Transverse colon (tissue), 4 donors: Measurements from ENCODE around the gene FAAH2. TPM values are rescaled to one million over a fixed set of nuclear protein-coding genes. Genes with fewer than 3 reads are reported as not detected.

Source experiments
- DNase-seq: peaks from one replicate; pipeline ENCODE4 v3.0.0-alpha.2; 2019
- H3K27ac ChIP-seq, 4 donors: fragments of 200-600 bp; sonication (generic); 2 replicates each; pipeline ENCODE4 v1.5.1; 2016 to 2018; ENCODE audit warnings: inconsistent platforms in 4 of 4
- H3K27me3 ChIP-seq: fragments of 200-600 bp; sonication (generic); 2 replicates; pipeline ENCODE4 v1.5.1; 2017; ENCODE audit warnings: inconsistent platforms
- H3K36me3 ChIP-seq, 4 donors: fragments of 200-600 bp; sonication (generic); 2 replicates each; pipeline ENCODE4 v1.5.1; 2017 to 2019; ENCODE audit warnings: inconsistent platforms in 4 of 4
- H3K4me1 ChIP-seq, 4 donors: fragments of 200-600 bp; sonication (generic); 2 replicates each; pipeline ENCODE4 v1.5.1; 2017 to 2020; ENCODE audit warnings: inconsistent platforms in 4 of 4
- H3K4me3 ChIP-seq, 4 donors: fragments of 200-600 bp; sonication (generic); 1 replicate in 1 of 4; 2 replicates in 3 of 4; pipeline versions ENCODE4 v1.5.1 to v1.6.1; 2017 to 2019; ENCODE audit warnings: inconsistent platforms in 4 of 4
- H3K9me3 ChIP-seq, 2 donors: fragments of 200-600 bp; sonication (generic); 2 replicates each; pipeline ENCODE4 v1.5.1; 2017 to 2019; ENCODE audit warnings: inconsistent platforms in 2 of 2
- EP300 ChIP-seq: sonication (generic); formaldehyde crosslinking; IDR thresholded peaks from one replicate; pipeline ENCODE4 v1.6.1; 2017; ENCODE audit warnings: antibody characterized with exemption, low read depth
- POLR2A ChIP-seq: fragments of 450-650 bp; IDR thresholded peaks from one replicate; pipeline ENCODE4 v1.6.1; 2016; ENCODE audit warnings: antibody characterized with exemption, mild to moderate bottlenecking, moderate library complexity
- POLR2AphosphoS5 ChIP-seq, 3 donors: sonication (generic); formaldehyde crosslinking; IDR thresholded peaks; one replicate each; pipeline ENCODE4 v1.6.1; 2016; ENCODE audit warnings: antibody characterized with exemption in 3 of 3
- WGBS, 2 donors: methylation state at CpG; one replicate each; pipeline ENCODE4 v1.1.5; 2018; ENCODE audit warnings: low coverage in 1 of 2; 5-methylcytosine and 5-hydroxymethylcytosine counted together
- in situ Hi-C, 4 donors: fragments of 200-750 bp; cut with MboI; loops; one replicate each; pipeline versions ENCODE4 v1.15.0 to v1.15.1; 2017; ENCODE audit warnings: low sequenced_read_pairs in 3 of 4, low pct_ligation_motif_present in 1 of 4, low pct_unique_long_range_greater_than_20kb in 1 of 4
- intact Hi-C: fragments of 100-400 bp; cut with DNase I; formaldehyde crosslinking; loops from one replicate; pipeline ENCODE4 v1.15.1; 2023; ENCODE audit warnings: low total_unique reads
- total RNA-seq, 4 donors: library from RNA; depleted of rRNA; stranded (reverse); fragments of >200 nt; gene quantifications; one replicate each; pipeline ENCODE4 v1.1.0, GENCODE V29; 2016
- TF ChIP-seq, protein P1 (sequence below), 5 experiments: fragments of 200-600 bp in 3 of 5; fragments of 450-650 bp in 2 of 5; sonication (generic) in 3 of 5; IDR thresholded peaks; 1 replicate in 2 of 5; 2 replicates in 3 of 5; pipeline ENCODE4 v1.5.1; 2016 to 2017; ENCODE audit warnings: antibody characterized with exemption in 5 of 5, inconsistent platforms in 3 of 5, mild to moderate bottlenecking in 2 of 5, moderate library complexity in 1 of 5

Gene FAAH2
- total RNA-seq, 4 donors from 2014 or later = 12.0 to 16.2 (median 14.5) TPM; not detected in 1

DNA sequence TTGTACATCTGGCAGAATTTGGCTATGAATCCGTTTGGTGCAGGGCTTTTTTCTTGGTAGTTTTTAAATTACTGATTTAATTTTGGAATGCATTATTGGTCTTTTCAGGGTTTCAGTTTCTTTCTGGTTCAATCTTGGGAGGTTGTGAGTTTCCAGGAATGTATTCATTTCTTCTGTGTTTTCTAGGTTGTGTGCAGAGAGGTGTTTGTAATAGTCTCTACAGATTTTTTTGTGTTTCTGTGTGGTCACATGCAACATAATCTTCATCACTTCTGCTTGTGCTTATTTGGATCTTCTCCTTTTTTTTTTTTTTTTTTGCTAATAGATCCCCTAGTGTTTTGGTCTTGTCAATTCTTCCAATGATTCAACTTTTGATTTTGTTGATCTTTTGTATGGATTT, 77.6 kb downstream of the FAAH2 start:
- H3K27me3 ChIP-seq = no peaks in the 10 kb centered on the region
- no peak overlapping the region for H3K27ac ChIP-seq
- H3K4me1 ChIP-seq = no peaks in the 10 kb centered on the region
- TF ChIP-seq EP300 (no peak), POLR2AphosphoS5 (IDR thresholded peaks at IDR 0.05) (no peak), POLR2A (no peak)
- TF ChIP-seq, protein P1, sequence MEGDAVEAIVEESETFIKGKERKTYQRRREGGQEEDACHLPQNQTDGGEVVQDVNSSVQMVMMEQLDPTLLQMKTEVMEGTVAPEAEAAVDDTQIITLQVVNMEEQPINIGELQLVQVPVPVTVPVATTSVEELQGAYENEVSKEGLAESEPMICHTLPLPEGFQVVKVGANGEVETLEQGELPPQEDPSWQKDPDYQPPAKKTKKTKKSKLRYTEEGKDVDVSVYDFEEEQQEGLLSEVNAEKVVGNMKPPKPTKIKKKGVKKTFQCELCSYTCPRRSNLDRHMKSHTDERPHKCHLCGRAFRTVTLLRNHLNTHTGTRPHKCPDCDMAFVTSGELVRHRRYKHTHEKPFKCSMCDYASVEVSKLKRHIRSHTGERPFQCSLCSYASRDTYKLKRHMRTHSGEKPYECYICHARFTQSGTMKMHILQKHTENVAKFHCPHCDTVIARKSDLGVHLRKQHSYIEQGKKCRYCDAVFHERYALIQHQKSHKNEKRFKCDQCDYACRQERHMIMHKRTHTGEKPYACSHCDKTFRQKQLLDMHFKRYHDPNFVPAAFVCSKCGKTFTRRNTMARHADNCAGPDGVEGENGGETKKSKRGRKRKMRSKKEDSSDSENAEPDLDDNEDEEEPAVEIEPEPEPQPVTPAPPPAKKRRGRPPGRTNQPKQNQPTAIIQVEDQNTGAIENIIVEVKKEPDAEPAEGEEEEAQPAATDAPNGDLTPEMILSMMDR (IDR thresholded peaks at IDR 0.05) = no peak
- H3K36me3 ChIP-seq = no peaks in the 10 kb centered on the region
- H3K4me3 ChIP-seq = no peak overlapping the region
- in situ Hi-C loops (no loop called here), intact Hi-C loops (no loop called here)
- DNase-seq = no peak
- H3K9me3 ChIP-seq = no peaks in the 10 kb centered on the region
- WGBS, 2 donors = 44% methylated on average over 1 of the region's 1 CpG; no CpG with 5 or more reads in 1 of the 2 donors

DNA sequence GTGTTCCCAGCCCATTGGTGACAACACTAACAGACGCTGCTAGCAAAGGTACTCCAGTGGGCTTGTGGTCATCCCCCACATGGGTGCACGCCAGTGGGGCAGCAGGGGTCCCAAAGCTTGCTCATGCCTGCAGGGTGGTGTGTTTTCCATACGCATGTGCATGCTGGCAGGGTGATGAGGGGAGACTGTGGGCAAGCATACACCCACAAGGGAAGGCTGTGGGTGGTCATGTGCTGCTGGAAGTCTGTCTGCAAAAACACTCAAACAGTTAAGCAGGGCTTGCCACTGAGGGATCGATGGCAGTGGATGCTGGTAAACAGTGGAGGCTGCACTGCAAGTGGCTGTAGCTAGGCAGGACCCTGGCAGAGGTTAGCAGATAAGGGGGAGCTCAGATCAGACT, 79.9 kb downstream of the FAAH2 start:
- no peaks in the 10 kb centered on the region for H3K36me3 ChIP-seq
- no peak overlapping the region for H3K27ac ChIP-seq
- no peaks in the 10 kb centered on the region for H3K4me1 ChIP-seq
- H3K27me3 ChIP-seq = no peaks in the 10 kb centered on the region
- DNase-seq = no peak
- in situ Hi-C loops = no loop called here
- intact Hi-C loops = no loop called here
- no peak overlapping the region for H3K4me3 ChIP-seq
- TF ChIP-seq, protein P1 (IDR thresholded peaks at IDR 0.05) = no peak
- TF ChIP-seq POLR2AphosphoS5 (IDR thresholded peaks at IDR 0.05) = no peak
- 67% methylated on average over 4 of the region's 4 CpGs; no CpG with 5 or more reads in 1 of the 2 donors for WGBS, 2 donors
- no peaks in the 10 kb centered on the region for H3K9me3 ChIP-seq

DNA sequence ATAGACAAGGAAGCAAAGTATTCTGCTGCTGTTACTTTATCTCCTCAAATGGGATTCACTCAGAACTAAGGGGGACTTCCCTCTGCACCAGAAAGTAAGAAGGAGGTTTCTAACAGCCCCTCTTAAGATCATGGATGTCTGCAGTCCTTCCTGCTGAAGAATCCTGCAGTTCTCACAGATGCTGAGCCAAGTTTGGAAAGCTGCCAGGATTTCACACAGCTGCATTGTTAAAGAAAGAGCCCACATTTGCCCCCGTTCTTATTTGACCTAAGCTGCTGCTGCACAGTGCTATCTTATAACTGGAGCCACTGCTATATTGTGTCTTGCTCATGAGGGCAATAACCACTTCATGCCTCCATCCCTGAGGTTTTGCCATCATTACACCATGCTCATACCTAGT, 81.1 kb downstream of the FAAH2 start:
- WGBS, 2 donors = 56% methylated on average over 1 of the region's 1 CpG; no CpG with 5 or more reads in 1 of the 2 donors
- in situ Hi-C loops = no loop called here

DNA sequence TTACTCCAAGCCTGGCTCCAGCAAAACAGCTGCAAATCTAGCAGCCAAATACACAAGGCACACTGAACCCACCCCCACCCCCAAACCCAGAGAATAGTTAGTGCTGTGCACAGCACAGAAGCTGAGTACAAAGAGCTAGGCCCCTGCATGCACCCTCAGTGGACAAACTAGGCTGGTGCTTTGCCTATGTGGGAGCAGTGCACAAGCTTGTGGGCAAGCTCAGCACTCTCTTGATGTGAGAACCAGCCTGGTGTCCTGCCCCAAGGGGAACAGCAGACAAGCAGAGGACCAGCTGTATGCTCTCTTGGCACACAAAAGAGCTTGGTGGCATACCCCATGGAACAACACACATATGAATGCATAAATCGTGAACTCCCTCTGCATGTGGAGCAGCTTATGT, 81.7 kb downstream of the FAAH2 start:
- in situ Hi-C loops (no loop called here), intact Hi-C loops (no loop called here)
- no peaks in the 10 kb centered on the region for H3K27me3 ChIP-seq
- H3K9me3 ChIP-seq = no peaks in the 10 kb centered on the region
- no peak overlapping the region for H3K4me3 ChIP-seq
- H3K4me1 ChIP-seq = no peaks in the 10 kb centered on the region
- H3K36me3 ChIP-seq = no peaks in the 10 kb centered on the region
- no peak for DNase-seq
- TF ChIP-seq, protein P1 (IDR thresholded peaks at IDR 0.05) = no peak
- TF ChIP-seq POLR2A (no peak), EP300 (no peak), POLR2AphosphoS5 (IDR thresholded peaks at IDR 0.05) (no peak)
- WGBS, 2 donors = 55% methylated on average over 1 of the region's 1 CpG; no CpG with 5 or more reads in 1 of the 2 donors
- no peak overlapping the region for H3K27ac ChIP-seq

More for the DNA sequence above, 81.1 kb downstream of the FAAH2 start:
- Histone ChIP-seq H3K36me3 (no peaks in the 10 kb centered on the region), H3K4me3 (no peak overlapping the region), H3K9me3 (no peaks in the 10 kb centered on the region), H3K27ac (no peak overlapping the region), H3K4me1 (no peaks in the 10 kb centered on the region), H3K27me3 (no peaks in the 10 kb centered on the region)
- DNase-seq = no peak
- intact Hi-C loops = no loop called here
- TF ChIP-seq, protein P1 (IDR thresholded peaks at IDR 0.05) = no peak
- TF ChIP-seq POLR2AphosphoS5 (IDR thresholded peaks at IDR 0.05) = no peak
- no peak for TF ChIP-seq POLR2A
- TF ChIP-seq EP300 = no peak
